ENCODE data around the gene SHOX.
"Not testable (repeated sequence)": the region's sequence is repeated elsewhere in the genome, so short reads cannot be mapped to it uniquely, and the experiment has no call there.

SHOX gene

GRCh38 chrX:630612-631496 lies at the start of gene SHOX:
SHOX (plus strand) TSS chrX:630791; CDS start chrX:630898, 107 bp downstream.
- H3K4me3 ChIP-seq (ENCODE audit: low read length in 2 of 2), result no peak within 1 kb of the TSS
- H3K9me3 ChIP-seq (ENCODE audit: control insufficient read depth in 2 of 2, low read length in 2 of 2), result no peaks in the 10 kb centered on the region
- no peak within 1 kb of the TSS for H3K27ac ChIP-seq (ENCODE audit: low read length)
- H3K27me3 ChIP-seq (ENCODE audit: control insufficient read depth in 1 of 2, insufficient read depth in 2 of 2, low read length in 2 of 2), result peaks cover 38 to 42% of the 10 kb centered on the region in 2 donors
- H3K36me3 ChIP-seq (ENCODE audit: control insufficient read depth in 2 of 2, insufficient read depth in 2 of 2, low read length in 2 of 2), result no peaks in the 10 kb centered on the region
- peaks cover 3% of the 10 kb centered on the region for H3K4me1 ChIP-seq (ENCODE audit: control insufficient read depth, insufficient read depth, low read length)
- no peak within 1 kb of the TSS for H3K9ac ChIP-seq (ENCODE audit: low read length in 2 of 2)

- H3K9me3 ChIP-seq (ENCODE audit: control insufficient read depth in 2 of 2, low read length in 2 of 2), result peaks cover 9 to 11% of the 10 kb centered on the region in 2 donors
- no peak overlapping the region for H3K4me3 ChIP-seq (ENCODE audit: low read length in 2 of 2)
- H3K27me3 ChIP-seq (ENCODE audit: control insufficient read depth in 1 of 2, insufficient read depth in 2 of 2, low read length in 2 of 2), result no peaks in the 10 kb centered on the region
- H3K27ac ChIP-seq (ENCODE audit: low read length), result no peak overlapping the region
- H3K4me1 ChIP-seq (ENCODE audit: control insufficient read depth, insufficient read depth, low read length), result no peaks in the 10 kb centered on the region
- no peak overlapping the region for H3K9ac ChIP-seq (ENCODE audit: low read length in 2 of 2)
- H3K36me3 ChIP-seq (ENCODE audit: control insufficient read depth in 2 of 2, insufficient read depth in 2 of 2, low read length in 2 of 2), result no peaks in the 10 kb centered on the region
These were observed 49.5 kb upstream of the SHOX start for GRCh38 chrX:581066-581465.

- Histone ChIP-seq H3K4me1 (ENCODE audit: control insufficient read depth, insufficient read depth, low read length) (no peaks in the 10 kb centered on the region), H3K36me3 (ENCODE audit: control insufficient read depth in 2 of 2, insufficient read depth in 2 of 2, low read length in 2 of 2) (no peaks in the 10 kb centered on the region), H3K27ac (ENCODE audit: low read length) (no peak overlapping the region), H3K27me3 (ENCODE audit: control insufficient read depth in 1 of 2, insufficient read depth in 2 of 2, low read length in 2 of 2) (no peaks in the 10 kb centered on the region), H3K4me3 (ENCODE audit: low read length in 2 of 2) (no peak overlapping the region), H3K9me3 (ENCODE audit: control insufficient read depth in 2 of 2, low read length in 2 of 2) (peaks cover 3 to 4% of the 10 kb centered on the region in 2 donors), H3K9ac (ENCODE audit: low read length in 2 of 2) (no peak overlapping the region)
These were observed 48.8 kb upstream of the SHOX start for GRCh38 chrX:581720-582298.

GRCh38 chrX:584572-584971 lies 46.0 kb upstream of the SHOX start:
- Histone ChIP-seq H3K27me3 (ENCODE audit: control insufficient read depth in 1 of 2, insufficient read depth in 2 of 2, low read length in 2 of 2) (no peaks in the 10 kb centered on the region), H3K4me1 (ENCODE audit: control insufficient read depth, insufficient read depth, low read length) (no peaks in the 10 kb centered on the region), H3K4me3 (ENCODE audit: low read length in 2 of 2) (no peak overlapping the region), H3K9me3 (ENCODE audit: control insufficient read depth in 2 of 2, low read length in 2 of 2) (peaks cover 0 to 4% of the 10 kb centered on the region in 2 donors), H3K27ac (ENCODE audit: low read length) (no peak overlapping the region), H3K9ac (ENCODE audit: low read length in 2 of 2) (no peak overlapping the region), H3K36me3 (ENCODE audit: control insufficient read depth in 2 of 2, insufficient read depth in 2 of 2, low read length in 2 of 2) (no peaks in the 10 kb centered on the region)

- Histone ChIP-seq H3K36me3 (ENCODE audit: control insufficient read depth in 2 of 2, insufficient read depth in 2 of 2, low read length in 2 of 2) (no peaks in the 10 kb centered on the region), H3K27me3 (ENCODE audit: control insufficient read depth in 1 of 2, insufficient read depth in 2 of 2, low read length in 2 of 2) (no peaks in the 10 kb centered on the region), H3K4me3 (ENCODE audit: low read length in 2 of 2) (no peak overlapping the region), H3K4me1 (ENCODE audit: control insufficient read depth, insufficient read depth, low read length) (no peaks in the 10 kb centered on the region), H3K9ac (ENCODE audit: low read length in 2 of 2) (no peak overlapping the region), H3K27ac (ENCODE audit: low read length) (no peak overlapping the region), H3K9me3 (ENCODE audit: control insufficient read depth in 2 of 2, low read length in 2 of 2) (peaks cover 0 to 4% of the 10 kb centered on the region in 2 donors)
These were observed 45.3 kb upstream of the SHOX start for GRCh38 chrX:585115-585808.

GRCh38 chrX:586351-586750 lies 44.2 kb upstream of the SHOX start:
- Histone ChIP-seq H3K27me3 (ENCODE audit: control insufficient read depth in 1 of 2, insufficient read depth in 2 of 2, low read length in 2 of 2) (no peaks in the 10 kb centered on the region), H3K36me3 (ENCODE audit: control insufficient read depth in 2 of 2, insufficient read depth in 2 of 2, low read length in 2 of 2) (no peaks in the 10 kb centered on the region), H3K4me1 (ENCODE audit: control insufficient read depth, insufficient read depth, low read length) (no peaks in the 10 kb centered on the region), H3K9ac (ENCODE audit: low read length in 2 of 2) (no peak overlapping the region), H3K27ac (ENCODE audit: low read length) (no peak overlapping the region), H3K4me3 (ENCODE audit: low read length in 2 of 2) (no peak overlapping the region), H3K9me3 (ENCODE audit: control insufficient read depth in 2 of 2, low read length in 2 of 2) (peaks cover 0 to 4% of the 10 kb centered on the region in 2 donors)

- not testable (repeated sequence) for H3K9me3 ChIP-seq (ENCODE audit: control insufficient read depth in 2 of 2, low read length in 2 of 2); H3K9ac ChIP-seq (ENCODE audit: low read length in 2 of 2); H3K4me1 ChIP-seq (ENCODE audit: control insufficient read depth, insufficient read depth, low read length)
These were observed 41.3 kb upstream of the SHOX start for GRCh38 chrX:589261-589660.

GRCh38 chrX:590693-591404 lies 39.7 kb upstream of the SHOX start:
- Histone ChIP-seq H3K27me3 (ENCODE audit: control insufficient read depth in 1 of 2, insufficient read depth in 2 of 2, low read length in 2 of 2) (no peaks in the 10 kb centered on the region), H3K27ac (ENCODE audit: low read length) (no peak overlapping the region), H3K4me1 (ENCODE audit: control insufficient read depth, insufficient read depth, low read length) (no peaks in the 10 kb centered on the region), H3K9ac (ENCODE audit: low read length in 2 of 2) (no peak overlapping the region), H3K9me3 (ENCODE audit: control insufficient read depth in 2 of 2, low read length in 2 of 2) (peaks cover 0 to 11% of the 10 kb centered on the region in 2 donors), H3K4me3 (ENCODE audit: low read length in 2 of 2) (no peak overlapping the region), H3K36me3 (ENCODE audit: control insufficient read depth in 2 of 2, insufficient read depth in 2 of 2, low read length in 2 of 2) (no peaks in the 10 kb centered on the region)

More at GRCh38 chrX:589261-589660, 41.3 kb upstream of the SHOX start:
- not testable (repeated sequence) for H3K4me3 ChIP-seq (ENCODE audit: low read length in 2 of 2); H3K27ac ChIP-seq (ENCODE audit: low read length); H3K36me3 ChIP-seq (ENCODE audit: control insufficient read depth in 2 of 2, insufficient read depth in 2 of 2, low read length in 2 of 2); H3K27me3 ChIP-seq (ENCODE audit: control insufficient read depth in 1 of 2, insufficient read depth in 2 of 2, low read length in 2 of 2)

GRCh38 chrX:599837-600715 lies 30.5 kb upstream of the SHOX start:
- Histone ChIP-seq H3K9ac (ENCODE audit: low read length in 2 of 2) (no peak overlapping the region), H3K36me3 (ENCODE audit: control insufficient read depth in 2 of 2, insufficient read depth in 2 of 2, low read length in 2 of 2) (no peaks in the 10 kb centered on the region), H3K27me3 (ENCODE audit: control insufficient read depth in 1 of 2, insufficient read depth in 2 of 2, low read length in 2 of 2) (no peaks in the 10 kb centered on the region), H3K9me3 (ENCODE audit: control insufficient read depth in 2 of 2, low read length in 2 of 2) (peaks cover 7 to 25% of the 10 kb centered on the region in 2 donors), H3K4me3 (ENCODE audit: low read length in 2 of 2) (no peak overlapping the region), H3K4me1 (ENCODE audit: control insufficient read depth, insufficient read depth, low read length) (no peaks in the 10 kb centered on the region), H3K27ac (ENCODE audit: low read length) (no peak overlapping the region)

GRCh38 chrX:603029-603428 lies 27.6 kb upstream of the SHOX start:
- not testable (repeated sequence) for H3K36me3 ChIP-seq (ENCODE audit: control insufficient read depth in 2 of 2, insufficient read depth in 2 of 2, low read length in 2 of 2); H3K27ac ChIP-seq (ENCODE audit: low read length); H3K4me3 ChIP-seq (ENCODE audit: low read length in 2 of 2); H3K9ac ChIP-seq (ENCODE audit: low read length in 2 of 2); H3K9me3 ChIP-seq (ENCODE audit: control insufficient read depth in 2 of 2, low read length in 2 of 2); H3K27me3 ChIP-seq (ENCODE audit: control insufficient read depth in 1 of 2, insufficient read depth in 2 of 2, low read length in 2 of 2); H3K4me1 ChIP-seq (ENCODE audit: control insufficient read depth, insufficient read depth, low read length)

Data from stomach smooth muscle (tissue), 2 donors.